ENCODE results near the gene MYO15A.

DNA sequence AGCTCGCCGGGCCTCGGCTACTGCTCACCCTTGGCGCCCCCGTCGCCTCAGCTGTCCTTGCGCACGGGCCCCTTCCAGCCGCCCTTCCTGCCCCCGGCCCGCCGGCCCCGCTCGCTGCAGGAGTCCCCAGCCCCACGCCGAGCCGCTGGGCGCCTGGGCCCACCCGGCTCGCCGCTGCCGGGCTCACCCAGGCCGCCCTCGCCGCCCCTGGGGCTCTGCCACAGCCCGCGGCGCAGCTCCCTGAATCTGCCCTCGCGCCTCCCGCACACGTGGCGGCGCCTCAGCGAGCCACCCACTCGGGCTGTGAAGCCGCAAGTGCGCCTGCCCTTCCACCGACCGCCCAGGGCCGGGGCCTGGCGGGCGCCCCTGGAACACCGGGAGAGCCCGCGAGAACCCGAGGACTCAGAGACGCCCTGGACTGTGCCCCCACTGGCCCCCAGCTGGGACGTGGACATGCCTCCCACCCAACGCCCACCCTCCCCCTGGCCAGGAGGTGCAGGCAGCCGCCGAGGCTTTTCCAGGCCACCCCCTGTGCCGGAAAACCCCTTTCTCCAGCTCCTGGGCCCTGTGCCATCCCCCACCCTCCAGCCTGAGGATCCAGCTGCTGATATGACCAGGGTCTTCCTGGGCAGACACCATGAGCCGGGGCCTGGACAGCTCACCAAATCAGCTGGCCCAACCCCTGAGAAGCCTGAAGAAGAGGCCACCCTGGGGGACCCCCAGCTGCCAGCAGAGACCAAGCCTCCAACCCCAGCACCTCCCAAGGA is 12.8 kb downstream of the MYO15A start:
- no peak for TF ChIP-seq POLR2A (IDR thresholded peaks at IDR 0.05; ENCODE audit: low read depth, low read length)
- no peak for TF ChIP-seq CTCF (conservative IDR thresholded peaks at IDR 0.05; ENCODE audit: low read depth, low read length)
- TF ChIP-seq SMC3 (IDR thresholded peaks at IDR 0.05; ENCODE audit: low read depth, low read length), result no peak
- TF ChIP-seq MXI1 (IDR thresholded peaks at IDR 0.05; ENCODE audit: borderline replicate concordance, low read depth, low read length), result no peak
- no peak for TF ChIP-seq USF2 (IDR thresholded peaks at IDR 0.05; ENCODE audit: low read depth, low read length)
